BLaER1 treated with 17β-estradiol and CSF1 and Interleukin-3, amounts not matched to agents 10 nM and 100 nM (cell line): Measurements from ENCODE around the gene TSPAN18.
A peak's percentile ranks its signal among the peaks of the same experiment; 100 is the strongest.

Experiments used
- H3K27ac ChIP-seq, 11 experiments: shearing (Covaris generic); formaldehyde crosslinking; 2 replicates each; pipeline ENCODE4 v1.8.1; 2022
- H3K27me3 ChIP-seq, 11 experiments: shearing (Covaris generic); formaldehyde crosslinking; 2 replicates each; pipeline ENCODE4 v1.8.1; 2022
- H3K36me3 ChIP-seq, 11 experiments: shearing (Covaris generic); formaldehyde crosslinking; 2 replicates each; pipeline ENCODE4 v1.8.1; 2022
- H3K4me1 ChIP-seq, 10 experiments: shearing (Covaris generic); formaldehyde crosslinking; 2 replicates each; pipeline ENCODE4 v1.8.1; 2022
- H3K4me2 ChIP-seq, 11 experiments: shearing (Covaris generic); formaldehyde crosslinking; 2 replicates each; pipeline ENCODE4 v1.8.1; 2022
- H3K4me3 ChIP-seq, 10 experiments: shearing (Covaris generic); formaldehyde crosslinking; 2 replicates each; pipeline ENCODE4 v1.8.1; 2022
- H3K9ac ChIP-seq, 11 experiments: shearing (Covaris generic); formaldehyde crosslinking; 2 replicates each; pipeline ENCODE4 v1.8.1; 2022
- H3K9me3 ChIP-seq, 11 experiments: shearing (Covaris generic); formaldehyde crosslinking; replicated peaks in 1 of 11; 2 replicates each; pipeline ENCODE4 v1.8.1; 2022
- H4K20me1 ChIP-seq, 11 experiments: shearing (Covaris generic); formaldehyde crosslinking; 2 replicates each; pipeline ENCODE4 v1.8.1; 2022
- Cebpa-rat ChIP-seq, 11 experiments: shearing (Covaris generic); IDR thresholded peaks; 2 replicates each; pipeline ENCODE4 v1.8.1; 2022

The TSPAN18 gene

DNA sequence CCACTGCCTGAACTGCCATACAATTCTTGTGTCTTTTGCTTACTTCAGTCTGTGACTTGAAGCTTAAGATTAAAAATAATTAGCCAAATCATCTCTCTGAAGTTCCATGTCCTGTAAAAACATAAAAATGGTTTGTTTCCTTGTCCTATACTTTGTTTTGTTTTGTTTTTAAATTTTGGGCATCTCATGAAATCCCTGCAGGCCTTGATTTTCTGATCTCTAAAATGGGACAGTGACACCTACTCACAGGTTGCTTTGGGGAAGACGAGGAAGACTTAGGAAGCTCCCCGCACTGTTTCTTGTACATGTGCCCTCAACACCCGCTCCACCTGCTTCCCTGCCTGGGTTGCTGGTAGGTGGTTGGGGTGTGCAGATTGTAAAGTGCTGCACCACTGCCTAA is 38.9 kb downstream of the TSPAN18 start:
- Histone ChIP-seq H3K4me1 (peaks cover 0 to 13% (median 11%) of the 10 kb centered on the region in 10 experiments; a peak in 15 of 20 replicates), H3K27ac (no peak overlapping the region; a peak in 1 of 22 replicates), H3K27me3 (no peaks in the 10 kb centered on the region), H4K20me1 (no peaks in the 10 kb centered on the region; a peak in 1 of 22 replicates), H3K4me2 (peak overlapping the region in 6 of 11 experiments; percentile 11 to 48 (median 28); a peak in 4 of 22 replicates), H3K9me3 (peaks cover 0 to 12% (median 0%) of the 10 kb centered on the region in 11 experiments; a peak in 1 of 22 replicates), H3K4me3 (no peak overlapping the region), H3K36me3 (no peaks in the 10 kb centered on the region), H3K9ac (no peak overlapping the region; a peak in 1 of 22 replicates)
- TF ChIP-seq Cebpa-rat (IDR thresholded peaks at IDR 0.05) = no peak

DNA sequence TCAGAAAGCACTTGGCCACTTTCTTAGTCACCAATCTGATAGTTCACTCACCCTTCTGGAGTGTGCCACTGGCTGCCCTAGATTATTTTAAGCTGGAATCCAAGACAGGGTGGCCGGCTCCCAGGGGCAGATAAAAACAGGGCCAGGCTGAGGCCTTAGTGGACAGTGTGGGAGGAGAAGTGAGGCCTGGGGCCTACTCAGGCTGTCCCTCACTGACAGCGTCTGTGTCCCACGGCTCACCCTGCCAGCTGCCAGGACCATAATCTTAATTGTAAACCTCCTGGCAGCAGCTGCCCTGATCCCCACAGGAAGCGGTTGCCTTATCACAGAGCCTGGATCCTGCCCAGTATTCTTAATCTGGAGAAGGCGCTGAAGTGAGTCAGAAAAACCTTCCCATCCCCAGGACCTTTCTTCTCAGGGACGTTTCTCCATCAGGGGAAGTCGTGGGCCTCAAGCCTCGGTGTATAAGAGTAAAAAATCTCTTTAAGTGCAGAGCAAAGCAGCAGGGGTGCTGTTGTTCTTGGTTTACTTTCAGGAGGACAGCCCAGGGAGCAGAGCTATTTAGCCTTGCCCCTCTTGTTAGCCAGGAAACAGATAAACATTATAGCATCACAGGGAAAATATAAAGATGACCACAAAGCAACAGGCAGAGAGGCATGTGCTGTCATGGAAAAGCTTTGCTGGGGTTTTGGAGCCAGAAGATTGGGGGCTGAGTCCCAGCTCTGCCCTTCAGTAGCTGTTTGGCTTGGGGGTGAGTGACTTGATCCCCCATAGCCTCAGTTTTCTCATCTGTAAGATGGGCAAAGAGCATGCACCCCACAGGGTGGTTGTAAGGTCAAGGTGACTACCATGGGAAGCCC is 39.6 kb downstream of the TSPAN18 start:
- Histone ChIP-seq H3K9me3 (peaks cover 0 to 12% (median 0%) of the 10 kb centered on the region in 11 experiments; a peak in 1 of 22 replicates), H3K4me1 (peaks cover 0 to 13% (median 11%) of the 10 kb centered on the region in 10 experiments; a peak in 15 of 20 replicates), H3K4me2 (peak overlapping the region in 9 of 11 experiments; percentile 5 to 48 (median 29); a peak in 16 of 22 replicates), H3K4me3 (no peak overlapping the region), H3K36me3 (no peaks in the 10 kb centered on the region), H3K27me3 (no peaks in the 10 kb centered on the region), H3K27ac (peak overlapping the region in 1 of 11 experiments; percentile 9; a peak in 1 of 22 replicates), H3K9ac (peak overlapping the region in 2 of 11 experiments; percentile 14 to 32; a peak in 2 of 22 replicates), H4K20me1 (no peaks in the 10 kb centered on the region; a peak in 1 of 22 replicates)
- TF ChIP-seq Cebpa-rat (IDR thresholded peaks at IDR 0.05) = no peak

DNA sequence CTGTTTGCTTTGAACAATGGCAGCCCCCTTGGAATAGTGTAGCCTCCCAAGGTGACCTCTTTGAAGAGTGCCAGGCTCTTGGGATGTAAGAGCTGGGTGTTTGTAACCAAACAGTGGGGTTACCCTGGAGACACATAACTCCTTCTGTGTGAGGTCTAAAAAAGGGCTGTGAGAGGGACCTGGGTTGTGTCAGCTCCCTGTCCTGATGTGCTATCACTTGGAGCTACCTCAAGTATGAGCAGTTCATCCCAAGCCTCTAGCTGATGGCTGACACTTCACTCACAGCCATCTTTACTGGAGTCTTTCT is 40.2 kb downstream of the TSPAN18 start:
- Histone ChIP-seq H3K4me3 (no peak overlapping the region), H3K4me1 (peaks cover 0 to 13% (median 11%) of the 10 kb centered on the region in 10 experiments; a peak in 15 of 20 replicates), H3K27ac (no peak overlapping the region), H4K20me1 (no peaks in the 10 kb centered on the region; a peak in 1 of 22 replicates), H3K9ac (no peak overlapping the region), H3K4me2 (peak overlapping the region in 8 of 11 experiments; percentile 5 to 48 (median 28); a peak in 13 of 22 replicates), H3K27me3 (no peaks in the 10 kb centered on the region), H3K36me3 (no peaks in the 10 kb centered on the region), H3K9me3 (peaks cover 0 to 12% (median 0%) of the 10 kb centered on the region in 11 experiments; a peak in 1 of 22 replicates)
- no peak for TF ChIP-seq Cebpa-rat (IDR thresholded peaks at IDR 0.05)

DNA sequence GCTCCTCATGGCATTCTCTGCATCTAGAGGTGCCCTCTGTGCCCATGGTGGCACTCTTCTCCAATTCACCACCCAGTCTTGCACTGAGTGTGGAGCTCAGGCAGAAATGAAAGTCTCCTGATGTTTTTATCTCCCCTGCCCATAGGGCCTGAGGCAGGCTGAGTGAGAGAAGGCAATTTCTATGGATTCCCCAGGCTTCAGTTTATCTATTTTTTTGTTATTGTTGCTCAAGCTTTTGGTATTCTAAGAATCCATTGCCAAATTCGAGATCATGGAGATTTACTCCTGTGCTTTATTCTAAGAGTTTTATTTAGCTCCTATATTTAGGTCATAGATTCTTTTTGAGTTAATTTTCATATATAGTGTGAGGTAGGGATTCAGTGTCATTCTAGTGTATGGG is 40.7 kb downstream of the TSPAN18 start:
- H3K4me3 ChIP-seq = no peak overlapping the region
- H3K27ac ChIP-seq = no peak overlapping the region
- no peaks in the 10 kb centered on the region for H3K36me3 ChIP-seq
- H3K4me1 ChIP-seq = peaks cover 0 to 13% (median 11%) of the 10 kb centered on the region in 10 experiments; a peak in 15 of 20 replicates
- H3K27me3 ChIP-seq = no peaks in the 10 kb centered on the region
- no peaks in the 10 kb centered on the region; a peak in 1 of 22 replicates for H4K20me1 ChIP-seq
- H3K4me2 ChIP-seq = no peak overlapping the region
- peaks cover 0 to 12% (median 0%) of the 10 kb centered on the region in 11 experiments; a peak in 1 of 22 replicates for H3K9me3 ChIP-seq
- no peak for TF ChIP-seq Cebpa-rat (IDR thresholded peaks at IDR 0.05)
- no peak overlapping the region for H3K9ac ChIP-seq

DNA sequence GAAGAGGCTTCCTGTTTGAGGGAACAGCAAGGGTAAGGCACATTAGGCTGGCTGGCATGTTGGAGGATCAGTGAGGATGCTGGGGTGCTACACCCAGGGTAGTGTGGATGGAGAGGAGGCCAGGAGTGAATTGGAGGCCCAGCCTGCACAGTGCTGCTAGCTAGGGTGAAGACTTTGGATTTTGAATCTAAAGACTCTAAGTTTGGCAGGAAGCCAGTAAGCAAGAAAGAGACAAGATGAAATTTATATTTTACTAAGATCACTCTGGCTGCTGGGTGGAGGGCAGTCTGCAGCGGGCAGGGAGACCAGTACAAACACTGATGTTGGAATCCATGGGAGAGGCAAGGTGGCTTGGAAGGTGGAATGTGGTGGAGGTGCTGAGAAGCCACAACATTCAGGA is 43.6 kb downstream of the TSPAN18 start:
- peaks cover 13 to 38% (median 35%) of the 10 kb centered on the region in 10 experiments for H3K4me1 ChIP-seq
- TF ChIP-seq Cebpa-rat (IDR thresholded peaks at IDR 0.05) = no peak
- no peak overlapping the region for H3K9ac ChIP-seq
- H3K27ac ChIP-seq = no peak overlapping the region
- no peaks in the 10 kb centered on the region for H3K36me3 ChIP-seq
- H3K27me3 ChIP-seq = peaks cover 0 to 9% (median 0%) of the 10 kb centered on the region in 11 experiments; a peak in 1 of 22 replicates
- no peak overlapping the region for H3K4me2 ChIP-seq
- H3K4me3 ChIP-seq = no peak overlapping the region
- no peaks in the 10 kb centered on the region for H4K20me1 ChIP-seq
- H3K9me3 ChIP-seq = peaks cover 0 to 12% (median 0%) of the 10 kb centered on the region in 11 experiments; a peak in 1 of 22 replicates

DNA sequence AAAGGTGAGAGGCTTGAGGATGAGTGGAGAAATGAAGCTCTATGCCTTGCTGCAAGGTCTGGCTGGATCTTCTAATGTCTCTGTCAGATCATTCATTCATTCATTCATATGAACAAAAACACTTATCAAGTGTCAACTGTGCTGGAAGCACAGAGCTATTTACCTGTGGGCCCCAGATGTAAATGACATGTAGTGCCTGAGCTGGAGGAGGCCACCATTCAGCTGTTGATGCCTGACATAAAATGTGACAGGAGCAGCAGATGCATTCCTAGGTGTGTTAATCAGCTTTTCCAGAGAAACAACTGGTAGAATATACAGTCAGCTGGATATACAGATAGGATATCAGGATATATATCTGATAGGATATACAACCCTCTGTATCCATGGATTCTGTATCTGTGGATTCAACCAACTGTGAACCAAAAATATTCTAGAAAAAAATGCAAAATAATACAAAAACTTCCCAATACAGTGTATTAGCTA is 44.5 kb downstream of the TSPAN18 start:
- Histone ChIP-seq H3K9me3 (peaks cover 0 to 12% (median 0%) of the 10 kb centered on the region in 11 experiments; a peak in 1 of 22 replicates), H3K4me3 (no peak overlapping the region), H3K4me2 (no peak overlapping the region), H4K20me1 (no peaks in the 10 kb centered on the region), H3K27me3 (peaks cover 0 to 9% (median 0%) of the 10 kb centered on the region in 11 experiments; a peak in 1 of 22 replicates), H3K36me3 (no peaks in the 10 kb centered on the region), H3K9ac (no peak overlapping the region), H3K4me1 (peaks cover 13 to 36% (median 30%) of the 10 kb centered on the region in 10 experiments), H3K27ac (no peak overlapping the region)
- no peak for TF ChIP-seq Cebpa-rat (IDR thresholded peaks at IDR 0.05)

DNA sequence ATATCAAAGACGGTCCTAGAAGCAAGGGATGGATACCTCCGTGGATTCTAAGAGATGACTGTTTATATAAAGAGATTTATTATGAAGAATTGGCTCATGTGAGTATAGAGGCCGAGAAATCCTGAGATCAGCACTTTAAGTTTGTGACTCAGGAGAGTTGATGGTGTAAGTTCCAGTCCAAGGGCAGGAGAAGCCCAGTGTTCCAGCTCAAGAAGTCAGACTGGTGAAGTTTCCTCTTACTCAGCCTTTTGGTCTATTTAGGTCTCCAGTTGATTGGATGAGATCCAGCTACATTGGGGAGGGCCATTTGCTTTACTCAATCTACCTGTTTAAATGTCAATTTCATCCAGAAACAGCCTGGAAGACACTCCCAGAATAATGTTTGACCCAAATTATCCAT is 45.1 kb downstream of the TSPAN18 start:
- Histone ChIP-seq H3K36me3 (no peaks in the 10 kb centered on the region), H3K27ac (no peak overlapping the region), H3K4me1 (peaks cover 13 to 30% (median 25%) of the 10 kb centered on the region in 10 experiments), H3K4me2 (no peak overlapping the region), H3K27me3 (peaks cover 0 to 9% (median 0%) of the 10 kb centered on the region in 11 experiments; a peak in 1 of 22 replicates), H4K20me1 (no peaks in the 10 kb centered on the region), H3K4me3 (no peak overlapping the region), H3K9ac (no peak overlapping the region), H3K9me3 (peaks cover 0 to 12% (median 0%) of the 10 kb centered on the region in 11 experiments; a peak in 1 of 22 replicates)
- no peak for TF ChIP-seq Cebpa-rat (IDR thresholded peaks at IDR 0.05)

DNA sequence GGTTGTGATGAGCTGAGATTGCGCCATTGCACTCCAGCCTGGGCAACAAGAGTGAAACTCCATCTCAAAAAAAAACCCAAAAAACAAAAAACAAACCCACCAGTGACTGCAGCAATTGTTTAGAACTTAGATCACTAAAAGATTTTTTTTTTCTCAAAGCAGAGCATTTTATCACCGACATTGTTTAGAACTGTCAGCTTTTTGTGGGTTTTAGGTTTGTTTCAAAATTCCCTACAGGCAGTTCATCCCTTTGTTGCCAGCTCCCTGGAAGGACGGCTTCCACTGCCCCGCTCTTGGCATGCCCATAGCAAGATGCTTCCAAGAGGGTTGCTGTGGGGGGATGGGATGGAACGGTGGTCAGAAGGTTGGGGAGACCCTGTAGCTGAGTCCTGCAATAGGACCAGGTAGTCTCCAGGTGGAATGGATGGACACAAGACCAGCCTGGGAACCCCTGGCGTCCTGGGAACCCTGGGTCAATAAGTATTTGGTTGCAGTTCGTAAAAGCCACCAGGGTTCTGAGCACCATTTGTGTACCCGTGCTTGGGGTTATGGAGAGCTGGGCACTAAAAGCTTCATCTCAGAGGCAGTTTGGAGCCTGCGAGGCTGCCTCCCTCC is 46.7 kb downstream of the TSPAN18 start:
- no peak for TF ChIP-seq Cebpa-rat (IDR thresholded peaks at IDR 0.05)
- Histone ChIP-seq H3K4me2 (peak overlapping the region; percentile 28 to 84 (median 73); a peak in 18 of 22 replicates), H3K9ac (peak overlapping the region in 1 of 11 experiments; percentile 2; a peak in 4 of 22 replicates), H3K4me1 (peaks cover 13 to 41% (median 36%) of the 10 kb centered on the region in 10 experiments), H3K27ac (no peak overlapping the region; a peak in 1 of 22 replicates), H4K20me1 (no peaks in the 10 kb centered on the region), H3K9me3 (peaks cover 0 to 5% (median 0%) of the 10 kb centered on the region in 11 experiments; a peak in 1 of 22 replicates), H3K27me3 (peaks cover 0 to 9% (median 0%) of the 10 kb centered on the region in 11 experiments; a peak in 1 of 22 replicates), H3K4me3 (no peak overlapping the region), H3K36me3 (no peaks in the 10 kb centered on the region)
